ENCODE data around the gene TBKBP1.
"Not testable (repeated sequence)": the region's sequence is repeated elsewhere in the genome, so short reads cannot be mapped to it uniquely, and the experiment has no call there.

The TBKBP1 gene

GRCh38 chr17:47676510-47677165, 17.3 kb upstream of the TBKBP1 start:
- DNase-seq (ENCODE audit: insufficient read length, low spot score) (no peak), FAIRE-seq (no peak)

GRCh38 chr17:47678196-47678595, 15.8 kb upstream of the TBKBP1 start:
- FAIRE-seq (no peak), DNase-seq (ENCODE audit: insufficient read length, low spot score) (no peak)

DNA sequence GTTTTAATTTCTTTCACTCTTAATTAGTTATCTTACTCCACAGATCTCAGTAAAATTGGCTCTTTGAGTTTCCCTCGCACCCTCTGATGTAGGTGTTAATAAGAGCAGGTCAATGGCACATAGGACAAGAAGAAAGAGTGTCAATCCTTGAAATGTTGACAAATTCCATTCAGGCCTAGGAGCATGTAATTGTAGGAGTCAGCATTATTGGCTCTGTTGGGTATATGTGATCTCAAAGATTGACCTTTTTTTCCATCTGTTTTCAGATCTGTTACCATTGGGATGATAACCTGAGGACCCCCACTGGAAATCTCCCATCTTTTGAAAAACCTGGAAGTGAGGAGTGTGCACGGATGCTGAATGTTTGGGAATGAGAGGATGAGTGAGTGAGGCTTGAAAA, 11.8 kb upstream of the TBKBP1 start:
- FAIRE-seq (no peak), DNase-seq (ENCODE audit: insufficient read length, low spot score) (no peak)

- not testable (repeated sequence) for FAIRE-seq; DNase-seq (ENCODE audit: insufficient read length, low spot score)
Measured at GRCh38 chr17:47682727-47683126, 11.2 kb upstream of the TBKBP1 start.

DNA sequence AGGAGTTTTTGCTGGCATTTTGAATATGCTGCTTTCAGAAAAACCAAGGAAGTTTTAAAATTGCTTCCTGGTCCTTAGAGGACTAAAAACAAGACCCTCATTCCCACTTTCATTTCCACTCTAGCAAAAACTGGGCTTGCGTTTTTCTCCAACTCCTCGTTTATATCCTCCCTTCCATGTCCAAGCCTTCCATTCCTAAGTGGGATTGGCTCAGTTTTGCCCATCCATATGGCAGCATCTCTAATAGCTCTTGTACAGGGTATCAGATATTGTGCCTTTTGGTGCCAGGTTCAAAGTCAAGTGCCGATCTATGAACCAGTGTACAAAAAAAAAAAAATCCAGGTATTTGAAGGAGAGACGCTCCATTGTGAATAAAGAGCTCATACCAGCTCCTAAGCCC, 9.9 kb upstream of the TBKBP1 start:
- FAIRE-seq (no peak), DNase-seq (ENCODE audit: insufficient read length, low spot score) (no peak)

- no peak for DNase-seq (ENCODE audit: insufficient read length, low spot score)
- FAIRE-seq = no peak
Measured at GRCh38 chr17:47684535-47685193, 9.3 kb upstream of the TBKBP1 start.

DNA sequence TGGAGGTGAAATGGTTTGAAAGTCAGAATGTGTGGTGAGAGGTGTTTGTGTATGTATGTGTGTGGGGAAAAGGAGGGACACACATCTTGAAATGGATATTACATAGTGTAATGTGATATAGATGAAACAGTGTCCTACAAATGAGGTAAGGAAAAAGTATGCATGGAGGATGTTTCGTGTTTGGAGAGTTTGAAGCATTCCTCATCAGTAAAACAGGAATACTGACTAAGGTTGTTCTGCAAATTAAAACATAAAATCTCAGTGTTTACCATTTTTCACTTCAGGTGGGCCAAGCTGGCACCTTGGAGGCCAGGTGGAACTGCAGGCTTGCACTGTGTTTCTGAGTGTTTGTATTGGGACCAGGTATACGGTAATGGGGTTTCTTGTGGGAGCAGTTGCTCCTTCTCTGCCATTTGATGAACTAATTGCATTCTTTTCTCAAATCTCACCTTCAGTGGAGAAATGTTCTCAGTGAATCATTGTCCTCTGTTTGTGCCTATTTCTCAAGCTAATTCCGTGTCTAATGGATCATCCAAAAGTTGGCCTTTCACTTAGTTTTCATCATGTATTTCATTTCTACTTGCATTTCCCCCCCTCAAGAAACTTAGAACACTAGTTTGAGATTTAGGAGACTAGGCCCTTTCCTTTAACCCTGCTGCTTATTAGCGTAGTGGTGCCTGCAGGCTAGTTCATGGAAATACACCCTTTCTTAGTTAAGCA, 8.2 kb upstream of the TBKBP1 start:
- DNase-seq (ENCODE audit: insufficient read length, low spot score) (no peak), FAIRE-seq (no peak)

DNA sequence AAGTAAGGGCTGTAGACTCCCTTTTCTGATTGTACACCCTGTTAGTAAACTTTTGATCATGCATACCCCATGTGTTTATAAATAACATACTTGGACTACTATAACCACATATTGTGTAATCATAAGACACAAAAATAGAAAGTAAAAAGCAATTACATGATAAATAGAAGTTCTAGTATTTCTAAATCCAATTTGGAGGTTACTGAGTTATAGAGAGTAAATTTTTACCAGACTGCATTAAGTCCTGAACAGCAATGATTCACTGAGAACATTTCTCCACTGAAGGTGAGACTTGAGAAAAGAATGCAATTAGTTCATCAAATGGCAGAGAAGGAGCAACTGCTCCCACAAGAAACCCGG, 7.7 kb upstream of the TBKBP1 start:
- no peak for FAIRE-seq
- no peak for DNase-seq (ENCODE audit: insufficient read length, low spot score)

- no peak for FAIRE-seq
- DNase-seq (ENCODE audit: insufficient read length, low spot score) = no peak
Measured at GRCh38 chr17:47686664-47687327, 7.2 kb upstream of the TBKBP1 start.

- no peak for DNase-seq (ENCODE audit: insufficient read length, low spot score)
Measured at GRCh38 chr17:47687328-47687690, 6.7 kb upstream of the TBKBP1 start.

DNA sequence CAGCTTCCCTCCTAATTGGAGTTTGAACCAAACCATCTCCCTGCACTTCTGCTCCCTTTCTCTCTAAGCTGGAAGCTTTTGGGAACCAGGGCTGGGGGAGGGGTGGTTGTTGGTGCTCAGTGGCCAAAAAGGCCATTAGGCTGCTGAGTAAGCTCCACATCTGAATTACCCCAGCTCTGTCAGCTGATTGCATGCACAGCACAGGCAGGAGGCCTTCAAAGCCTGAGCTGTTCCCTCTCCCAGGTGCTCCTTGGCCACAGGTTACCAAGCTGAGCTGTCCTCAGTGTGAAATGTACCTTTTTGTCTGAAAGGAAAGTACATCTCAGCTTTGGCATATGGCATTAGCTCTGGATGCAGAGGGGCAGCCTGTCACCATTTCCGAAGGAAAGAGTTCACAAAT, 6.2 kb upstream of the TBKBP1 start:
- FAIRE-seq = no peak
- no peak for DNase-seq (ENCODE audit: insufficient read length, low spot score)

More at GRCh38 chr17:47687328-47687690, 6.7 kb upstream of the TBKBP1 start:
- FAIRE-seq = no peak

- DNase-seq (ENCODE audit: insufficient read length, low spot score) = no peak
- FAIRE-seq = no peak
Measured at GRCh38 chr17:47690121-47690520, 3.8 kb upstream of the TBKBP1 start.

GRCh38 chr17:47692137-47692894, 1.6 kb upstream of the TBKBP1 start:
- DNase-seq (ENCODE audit: insufficient read length, low spot score) (no peak), FAIRE-seq (peak; percentile 8)

DNA sequence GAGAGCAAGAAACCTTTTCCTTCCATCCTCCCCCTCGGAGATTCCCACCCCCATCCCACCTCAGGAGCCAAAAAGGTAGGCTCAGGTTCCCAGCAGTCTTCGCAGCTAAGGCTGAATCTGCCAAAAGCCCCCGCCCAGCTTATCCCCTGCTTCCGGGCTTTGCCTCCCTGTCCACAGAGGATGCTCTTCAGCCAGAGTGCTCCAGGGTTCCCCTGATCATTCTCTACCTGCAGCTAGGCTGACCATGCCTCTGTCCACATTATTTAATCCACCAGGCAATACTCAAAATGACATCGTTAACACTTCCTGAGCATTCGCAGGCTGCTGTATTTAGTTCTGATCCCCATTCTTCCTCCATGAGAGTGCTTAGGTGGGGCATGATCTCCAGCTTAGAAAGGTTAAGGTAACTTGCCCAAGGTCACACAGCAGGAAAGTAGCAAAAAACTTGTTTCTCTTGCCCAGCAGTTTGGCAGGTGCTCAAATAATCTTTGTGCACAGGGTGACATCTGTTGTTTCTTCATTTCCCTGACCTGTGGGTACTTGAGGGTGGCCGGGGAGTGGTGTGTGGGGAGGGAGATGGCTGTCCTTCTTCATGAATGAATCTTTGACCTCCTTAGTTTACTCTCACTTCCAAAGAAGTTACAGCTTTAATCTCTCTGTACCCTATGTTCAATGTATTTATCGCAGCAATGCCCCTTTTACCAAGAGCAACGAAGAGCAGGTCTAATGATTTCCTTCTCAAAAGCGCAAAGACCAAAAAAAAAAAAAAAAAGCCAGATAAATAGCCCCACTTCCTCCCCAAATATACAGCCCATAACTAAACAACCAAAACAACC, 848 bp upstream of the TBKBP1 start:
- FAIRE-seq (peak; percentile 74), DNase-seq (ENCODE audit: insufficient read length, low spot score) (no peak)

- FAIRE-seq (peak; percentile 4), DNase-seq (ENCODE audit: insufficient read length, low spot score) (no peak)
Measured at GRCh38 chr17:47694581-47695428, 844 bp downstream of the TBKBP1 start.

DNA sequence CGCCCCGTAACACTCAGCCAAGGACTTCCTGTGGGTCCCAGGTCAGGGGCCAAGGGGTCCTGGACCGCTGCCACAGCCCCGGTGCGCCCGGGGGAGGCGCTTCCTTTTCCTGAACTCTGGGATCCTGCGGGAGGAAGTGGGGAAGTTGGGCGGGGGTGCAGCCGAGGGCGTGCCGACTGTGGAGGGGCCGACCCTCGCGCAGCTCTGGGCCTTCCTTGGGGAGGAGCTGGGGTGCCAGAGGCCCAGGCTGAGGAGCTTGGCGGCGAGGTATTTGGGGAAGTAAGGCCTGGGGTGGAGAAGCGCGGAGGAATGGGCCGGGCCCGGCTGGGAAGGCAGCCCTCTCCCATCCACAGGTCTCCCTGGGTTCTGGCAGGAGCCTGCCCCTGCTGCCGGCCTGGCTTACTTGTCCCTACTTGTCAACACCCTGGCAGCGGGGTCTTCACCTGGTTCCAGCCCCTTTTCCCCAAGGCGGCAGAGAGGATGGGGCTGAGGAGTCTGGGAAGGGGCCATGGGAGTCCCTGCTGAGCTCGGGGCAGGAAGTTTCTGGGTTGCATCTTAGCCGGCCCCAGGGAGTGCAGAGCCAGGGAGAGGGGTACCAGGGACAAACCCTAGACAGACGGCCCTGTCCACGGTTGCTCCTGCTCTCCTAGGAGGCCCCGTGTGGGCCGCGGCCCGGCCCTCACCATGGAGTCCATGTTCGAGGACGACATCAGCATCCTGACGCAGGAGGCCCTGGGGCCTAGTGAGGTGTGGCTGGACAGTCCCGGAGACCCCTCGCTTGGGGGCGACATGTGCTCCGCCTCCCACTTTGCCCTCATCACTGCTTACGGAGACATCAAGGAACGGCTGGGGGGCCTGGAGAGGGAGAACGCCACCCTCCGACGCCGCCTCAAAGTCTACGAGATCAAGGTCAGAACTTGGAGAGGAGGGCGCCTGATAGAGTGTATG, 1.7 kb downstream of the TBKBP1 start:
- no peak for DNase-seq (ENCODE audit: insufficient read length, low spot score)
- FAIRE-seq = no peak

- DNase-seq (ENCODE audit: insufficient read length, low spot score) (no peak), FAIRE-seq (no peak)
Measured at GRCh38 chr17:47696717-47697642, 3.0 kb downstream of the TBKBP1 start.
